Gastrocnemius medialis (tissue), 4 donors: Measurements from ENCODE around the gene MYB. TPM values are rescaled to one million over a fixed set of nuclear protein-coding genes. Genes with fewer than 3 reads are reported as not detected.

Experiments
- ATAC-seq, 2 donors: fragments of 150-250 bp; one replicate each; pipeline ENCODE4 v1.9.1; 2016
- DNase-seq, 2 donors: peaks; one replicate each; pipeline ENCODE4 v3.0.0-alpha.2; 2019
- H3K27ac ChIP-seq, 4 donors: fragments of 200-600 bp; sonication (generic); 1 replicate in 1 of 4; 2 replicates in 3 of 4; pipeline ENCODE4 v1.5.1; 2016 to 2018; ENCODE audit warnings: mild to moderate bottlenecking in 2 of 4, moderate library complexity in 1 of 4
- H3K27me3 ChIP-seq, 3 donors: fragments of 200-600 bp; sonication (generic) in 2 of 3; 1 replicate in 1 of 3; 2 replicates in 2 of 3; pipeline versions ENCODE4 v1.5.1 to v1.6.0; 2016 to 2019; ENCODE audit warnings: mild to moderate bottlenecking in 1 of 3, moderate library complexity in 1 of 3
- H3K36me3 ChIP-seq, 2 donors: fragments of 200-600 bp; sonication (generic) in 1 of 2; one replicate each; pipeline ENCODE4 v1.5.1; 2017 to 2018
- H3K4me1 ChIP-seq, 2 donors: fragments of 200-600 bp; sonication (generic) in 1 of 2; one replicate each; pipeline ENCODE4 v1.5.1; 2016 to 2017; ENCODE audit warnings: mild to moderate bottlenecking in 2 of 2
- H3K4me3 ChIP-seq, 4 donors: fragments of 200-600 bp; sonication (generic) in 3 of 4; 1 replicate in 1 of 4; 2 replicates in 3 of 4; pipeline ENCODE4 v1.5.1; 2016 to 2019; ENCODE audit warnings: mild to moderate bottlenecking in 2 of 4
- H3K9me3 ChIP-seq, 3 donors: fragments of 200-600 bp; sonication (generic) in 2 of 3; 1 replicate in 1 of 3; 2 replicates in 2 of 3; pipeline ENCODE4 v1.5.1; 2016 to 2019
- CTCF ChIP-seq, 5 experiments: fragments of 450-650 bp in 3 of 5; fragments of 200-600 bp in 2 of 5; sonication (generic) in 2 of 5; IDR thresholded peaks in 4 of 5; conservative IDR thresholded peaks in 1 of 5; 1 replicate in 4 of 5; 2 replicates in 1 of 5; pipeline ENCODE4 v1.5.1; 2016 to 2019; ENCODE audit warnings: antibody characterized with exemption in 5 of 5, mild to moderate bottlenecking in 3 of 5, moderate library complexity in 3 of 5
- POLR2A ChIP-seq, 2 donors: fragments of 450-650 bp; IDR thresholded peaks; one replicate each; pipeline ENCODE4 v1.6.1; 2017; ENCODE audit warnings: antibody characterized with exemption in 2 of 2, mild to moderate bottlenecking in 2 of 2, moderate library complexity in 2 of 2
- in situ Hi-C, 4 donors: fragments of 200-750 bp; cut with MboI; loops; one replicate each; pipeline versions ENCODE4 v1.15.0 to v1.8.0; 2017; ENCODE audit warnings: low sequenced_read_pairs in 4 of 4
- intact Hi-C: fragments of 100-400 bp; cut with DNase I; formaldehyde crosslinking; loops from one replicate; pipeline ENCODE4 v1.15.1; 2023; ENCODE audit warnings: low total_unique reads
- total RNA-seq, 4 donors: library from RNA; depleted of rRNA; stranded (reverse); fragments of >200 nt; gene quantifications; one replicate each; pipeline versions ENCODE4 v1.1.0 to v1.2.3, GENCODE V29; 2016

The MYB gene
- total RNA-seq, 4 donors from 2014 or later: 0.13 to 0.16 (median 0.15) TPM; not detected in 1

- Histone ChIP-seq H3K4me1 (no peaks in the 10 kb centered on the region), H3K27me3 (no peaks in the 10 kb centered on the region), H3K27ac (no peak overlapping the region), H3K36me3 (no peaks in the 10 kb centered on the region), H3K9me3 (no peaks in the 10 kb centered on the region), H3K4me3 (no peak overlapping the region)
- ATAC-seq (no peak), DNase-seq (no peak)
- intact Hi-C loops: no loop called here
- in situ Hi-C loops: no loop called here
- no peak for TF ChIP-seq POLR2A (IDR thresholded peaks at IDR 0.05)
These were observed 47.4 kb downstream of the MYB start for GRCh38 chr6:135228486-135228885.

DNA sequence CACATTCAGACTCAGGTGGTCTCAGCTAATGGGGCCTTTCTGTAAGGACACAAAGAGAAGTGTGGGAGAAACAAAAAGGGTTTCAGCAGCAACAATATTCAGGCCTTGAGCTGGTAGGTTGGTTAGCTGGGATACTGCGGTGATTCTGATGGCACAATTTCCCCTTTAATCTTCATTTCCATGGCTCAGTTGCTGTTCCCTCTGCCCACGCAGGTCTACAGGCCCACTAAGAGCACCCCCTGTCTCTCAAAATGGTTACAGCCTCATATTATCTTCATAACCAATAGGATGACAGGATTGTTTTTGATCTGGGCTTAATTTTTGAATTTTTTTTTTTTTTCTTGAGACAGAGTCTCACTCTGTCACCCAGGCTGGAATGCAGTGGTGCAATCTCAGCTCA, 48.9 kb downstream of the MYB start:
- Histone ChIP-seq H3K4me1 (no peaks in the 10 kb centered on the region), H3K9me3 (no peaks in the 10 kb centered on the region), H3K4me3 (no peak overlapping the region), H3K27ac (no peak overlapping the region), H3K27me3 (no peaks in the 10 kb centered on the region), H3K36me3 (no peaks in the 10 kb centered on the region)
- TF ChIP-seq POLR2A (IDR thresholded peaks at IDR 0.05): no peak
- no peak for TF ChIP-seq CTCF (IDR thresholded peaks at IDR 0.05 in 4 of 5, conservative IDR thresholded peaks at IDR 0.05 in 1 of 5)
- ATAC-seq: no peak
- intact Hi-C loops (no loop called here), in situ Hi-C loops (no loop called here)
- DNase-seq: no peak

- DNase-seq: no peak
- in situ Hi-C loops: no loop called here
These were observed 49.8 kb downstream of the MYB start for GRCh38 chr6:135230711-135231468.

GRCh38 chr6:135231469-135231844, 50.3 kb downstream of the MYB start:
- DNase-seq: no peak
- H3K9me3 ChIP-seq: no peaks in the 10 kb centered on the region
- H3K36me3 ChIP-seq: no peaks in the 10 kb centered on the region
- no peak overlapping the region for H3K4me3 ChIP-seq
- in situ Hi-C loops: no loop called here
- no peaks in the 10 kb centered on the region for H3K27me3 ChIP-seq
- no peak overlapping the region for H3K27ac ChIP-seq
- ATAC-seq: no peak
- intact Hi-C loops: no loop called here
- TF ChIP-seq CTCF (IDR thresholded peaks at IDR 0.05 in 4 of 5, conservative IDR thresholded peaks at IDR 0.05 in 1 of 5) (no peak), POLR2A (IDR thresholded peaks at IDR 0.05) (no peak)
- no peaks in the 10 kb centered on the region for H3K4me1 ChIP-seq

More at GRCh38 chr6:135230711-135231468, 49.8 kb downstream of the MYB start:
- intact Hi-C loops: no loop called here
- Histone ChIP-seq H3K4me3 (no peak overlapping the region), H3K27ac (no peak overlapping the region), H3K36me3 (no peaks in the 10 kb centered on the region), H3K27me3 (no peaks in the 10 kb centered on the region), H3K4me1 (no peaks in the 10 kb centered on the region), H3K9me3 (no peaks in the 10 kb centered on the region)
- ATAC-seq: no peak
- TF ChIP-seq POLR2A (IDR thresholded peaks at IDR 0.05): no peak
- TF ChIP-seq CTCF (IDR thresholded peaks at IDR 0.05 in 4 of 5, conservative IDR thresholded peaks at IDR 0.05 in 1 of 5): no peak

DNA sequence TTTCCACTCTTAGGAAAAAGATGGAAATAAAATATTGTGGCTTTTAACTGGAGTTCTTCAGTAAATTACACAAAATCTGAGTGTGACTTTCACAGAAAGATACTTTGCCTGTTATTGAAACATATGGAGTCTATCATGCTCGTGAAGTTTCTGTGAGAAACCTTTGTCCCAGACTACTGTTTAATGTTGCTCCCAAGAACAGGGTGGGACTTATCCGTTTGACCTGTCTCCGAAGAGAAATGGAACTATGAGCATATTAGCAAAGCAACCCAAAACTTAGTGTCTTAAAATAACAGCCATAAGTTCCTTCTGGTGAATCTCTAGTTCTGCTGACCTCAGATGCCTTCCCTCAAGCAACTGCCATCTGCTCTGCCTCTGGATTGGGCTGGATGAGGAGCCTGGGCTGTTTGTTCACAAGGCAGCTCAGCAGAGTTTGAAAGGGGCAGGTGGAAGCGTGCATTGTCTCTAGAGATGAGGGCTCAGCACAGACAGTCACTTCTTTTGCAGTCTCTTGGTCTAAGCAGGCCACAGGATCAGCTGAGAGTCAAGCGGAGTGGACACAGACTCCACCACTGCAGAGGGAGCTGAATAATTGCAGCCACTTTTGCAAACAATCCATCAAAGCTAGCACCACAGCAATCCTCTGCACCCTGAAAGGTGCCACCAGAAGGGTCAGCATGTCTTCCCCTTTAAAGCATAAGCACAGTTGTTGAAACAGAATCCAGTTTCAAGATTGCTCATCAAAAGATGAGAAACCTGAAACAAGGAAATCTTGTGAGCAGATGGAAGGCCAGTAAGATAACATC, 52.8 kb downstream of the MYB start:
- ATAC-seq (no peak), DNase-seq (no peak)
- no peaks in the 10 kb centered on the region for H3K36me3 ChIP-seq
- no peaks in the 10 kb centered on the region for H3K4me1 ChIP-seq
- H3K27ac ChIP-seq: no peak overlapping the region
- TF ChIP-seq POLR2A (IDR thresholded peaks at IDR 0.05) (no peak), CTCF (IDR thresholded peaks at IDR 0.05 in 4 of 5, conservative IDR thresholded peaks at IDR 0.05 in 1 of 5) (no peak)
- no peaks in the 10 kb centered on the region for H3K9me3 ChIP-seq
- intact Hi-C loops (no loop called here), in situ Hi-C loops (no loop called here)
- H3K4me3 ChIP-seq: no peak overlapping the region
- H3K27me3 ChIP-seq: no peaks in the 10 kb centered on the region
